AG20443 (cell line): ENCODE data around the gene TSC22D1.
"Not testable (repeated sequence)": the region's sequence is repeated elsewhere in the genome, so short reads cannot be mapped to it uniquely, and the experiment has no call there.

Source experiments
- DNase-seq: peaks from one replicate; pipeline ENCODE4 v3.0.0; 2012; ENCODE audit warnings: low spot score, mixed read lengths

Gene TSC22D1

GRCh38 chr13:44504116-44504515 is 72.0 kb downstream of the TSC22D1 start:
- DNase-seq: no peak

- no peak for DNase-seq
Observed at GRCh38 chr13:44498969-44499368, 77.2 kb downstream of the TSC22D1 start.

- no peak for DNase-seq
Observed at GRCh38 chr13:44498502-44498901, 77.6 kb downstream of the TSC22D1 start.

GRCh38 chr13:44497801-44498200 is 78.3 kb downstream of the TSC22D1 start:
- no peak for DNase-seq

GRCh38 chr13:44493213-44493812 is 82.8 kb downstream of the TSC22D1 start:
- no peak for DNase-seq

- no peak for DNase-seq
Observed at GRCh38 chr13:44489751-44490150, 86.4 kb downstream of the TSC22D1 start.

GRCh38 chr13:44487989-44488388 is 88.1 kb downstream of the TSC22D1 start:
- DNase-seq: no peak

- no peak for DNase-seq
Observed at GRCh38 chr13:44484562-44485138, 91.5 kb downstream of the TSC22D1 start.

GRCh38 chr13:44474122-44474910 is 101.8 kb downstream of the TSC22D1 start:
- DNase-seq: peak; percentile 14

GRCh38 chr13:44471686-44472085 is 104.4 kb downstream of the TSC22D1 start:
- no peak for DNase-seq

- no peak for DNase-seq
Observed at GRCh38 chr13:44470638-44471562, 105.2 kb downstream of the TSC22D1 start.

- DNase-seq: no peak
Observed at GRCh38 chr13:44468874-44469273, 107.3 kb downstream of the TSC22D1 start.

- no peak for DNase-seq
Observed at GRCh38 chr13:44465318-44465717, 110.8 kb downstream of the TSC22D1 start.

- no peak for DNase-seq
Observed at GRCh38 chr13:44464471-44464870, 111.7 kb downstream of the TSC22D1 start.

GRCh38 chr13:44463759-44464158 is 112.4 kb downstream of the TSC22D1 start:
- DNase-seq: no peak

- DNase-seq: no peak
Observed at GRCh38 chr13:44459674-44460073, 116.5 kb downstream of the TSC22D1 start.

- DNase-seq: no peak
Observed at GRCh38 chr13:44458313-44458975, 117.7 kb downstream of the TSC22D1 start.

- DNase-seq: not testable (repeated sequence)
Observed at GRCh38 chr13:44456212-44456611, 119.9 kb downstream of the TSC22D1 start.

- DNase-seq: no peak
Observed at GRCh38 chr13:44455769-44456168, 120.4 kb downstream of the TSC22D1 start.

GRCh38 chr13:44453881-44454280 is 122.2 kb downstream of the TSC22D1 start:
- no peak for DNase-seq

- no peak for DNase-seq
Observed at GRCh38 chr13:44453069-44453468, 123.1 kb downstream of the TSC22D1 start.

GRCh38 chr13:44452418-44452817 is 123.7 kb downstream of the TSC22D1 start:
- no peak for DNase-seq
